AG09309 (cell line): ENCODE data around the gene SND1.

ENCODE experiments used
- DNase-seq: peaks from one replicate; pipeline ENCODE4 v3.0.0-alpha.2; 2010; ENCODE audit warnings: low read depth
- H3K4me3 ChIP-seq: 2 replicates; pipeline ENCODE4 v1.5.1; 2011; ENCODE audit warnings: mild to moderate bottlenecking, low read depth, low read length, moderate library complexity; ENCODE audit not compliant: control insufficient read depth
- TF ChIP-seq, protein P1 (sequence below): IDR thresholded peaks from 2 replicates; pipeline ENCODE4 v1.5.1; 2011; ENCODE audit warnings: mild to moderate bottlenecking, low read depth, low read length, inconsistent platforms; ENCODE audit not compliant: insufficient read depth, control insufficient read depth; ENCODE audit errors: missing control alignments

SND1 gene

GRCh38 chr7:127745445-127745844, 93.5 kb downstream of the SND1 start:
- TF ChIP-seq, protein P1, sequence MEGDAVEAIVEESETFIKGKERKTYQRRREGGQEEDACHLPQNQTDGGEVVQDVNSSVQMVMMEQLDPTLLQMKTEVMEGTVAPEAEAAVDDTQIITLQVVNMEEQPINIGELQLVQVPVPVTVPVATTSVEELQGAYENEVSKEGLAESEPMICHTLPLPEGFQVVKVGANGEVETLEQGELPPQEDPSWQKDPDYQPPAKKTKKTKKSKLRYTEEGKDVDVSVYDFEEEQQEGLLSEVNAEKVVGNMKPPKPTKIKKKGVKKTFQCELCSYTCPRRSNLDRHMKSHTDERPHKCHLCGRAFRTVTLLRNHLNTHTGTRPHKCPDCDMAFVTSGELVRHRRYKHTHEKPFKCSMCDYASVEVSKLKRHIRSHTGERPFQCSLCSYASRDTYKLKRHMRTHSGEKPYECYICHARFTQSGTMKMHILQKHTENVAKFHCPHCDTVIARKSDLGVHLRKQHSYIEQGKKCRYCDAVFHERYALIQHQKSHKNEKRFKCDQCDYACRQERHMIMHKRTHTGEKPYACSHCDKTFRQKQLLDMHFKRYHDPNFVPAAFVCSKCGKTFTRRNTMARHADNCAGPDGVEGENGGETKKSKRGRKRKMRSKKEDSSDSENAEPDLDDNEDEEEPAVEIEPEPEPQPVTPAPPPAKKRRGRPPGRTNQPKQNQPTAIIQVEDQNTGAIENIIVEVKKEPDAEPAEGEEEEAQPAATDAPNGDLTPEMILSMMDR, result no peak
- no peak for DNase-seq
- no peak overlapping the region for H3K4me3 ChIP-seq

DNA sequence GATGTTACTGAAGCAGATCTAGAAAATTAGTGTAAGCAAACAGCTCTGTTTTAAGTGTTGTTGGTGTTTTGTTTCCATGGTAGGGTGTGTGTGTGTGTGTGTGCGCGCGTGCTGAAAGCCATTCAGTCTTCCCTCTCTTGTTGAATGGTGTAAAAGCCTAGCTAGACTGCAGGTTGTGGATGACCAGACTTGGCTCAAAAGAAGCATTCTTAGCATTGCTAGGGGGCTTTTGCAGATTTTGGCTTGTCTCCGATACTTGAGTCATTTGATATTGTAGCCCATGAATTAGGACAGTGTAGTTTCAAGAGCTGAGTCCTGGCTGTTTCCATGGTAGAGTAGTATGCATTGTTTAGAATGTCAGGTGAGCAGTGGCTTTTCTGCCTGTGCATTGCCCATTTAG, 99.1 kb downstream of the SND1 start:
- TF ChIP-seq, protein P1, result no peak
- no peak overlapping the region for H3K4me3 ChIP-seq
- no peak for DNase-seq

GRCh38 chr7:127751490-127752448, 99.8 kb downstream of the SND1 start:
- TF ChIP-seq, protein P1, result no peak
- H3K4me3 ChIP-seq, result no peak overlapping the region
- no peak for DNase-seq

GRCh38 chr7:127752829-127753228, 100.8 kb downstream of the SND1 start:
- H3K4me3 ChIP-seq, result no peak overlapping the region

DNA sequence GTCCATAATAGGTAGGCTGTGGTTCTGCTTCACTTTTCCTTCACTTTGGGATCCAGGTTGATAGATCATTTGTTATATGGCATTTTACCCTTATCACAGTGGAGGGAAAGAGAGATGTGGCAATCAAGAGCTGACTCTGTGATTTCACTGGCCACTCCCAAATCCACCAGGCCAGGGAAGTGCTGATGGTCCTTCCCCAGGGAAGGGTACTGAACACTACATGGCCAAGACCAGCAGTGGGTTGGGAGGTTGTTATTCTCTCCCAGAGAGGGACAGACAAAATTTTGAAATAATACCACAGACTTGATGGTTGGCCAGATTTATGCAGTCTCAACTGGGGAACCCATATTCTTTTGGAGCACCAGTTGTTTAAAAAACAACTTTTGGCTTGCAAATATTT, 102.5 kb downstream of the SND1 start:
- no peak for DNase-seq
- TF ChIP-seq, protein P1, result no peak
- H3K4me3 ChIP-seq, result no peak overlapping the region

More at GRCh38 chr7:127752829-127753228, 100.8 kb downstream of the SND1 start:
- TF ChIP-seq, protein P1, result no peak
- no peak for DNase-seq

DNA sequence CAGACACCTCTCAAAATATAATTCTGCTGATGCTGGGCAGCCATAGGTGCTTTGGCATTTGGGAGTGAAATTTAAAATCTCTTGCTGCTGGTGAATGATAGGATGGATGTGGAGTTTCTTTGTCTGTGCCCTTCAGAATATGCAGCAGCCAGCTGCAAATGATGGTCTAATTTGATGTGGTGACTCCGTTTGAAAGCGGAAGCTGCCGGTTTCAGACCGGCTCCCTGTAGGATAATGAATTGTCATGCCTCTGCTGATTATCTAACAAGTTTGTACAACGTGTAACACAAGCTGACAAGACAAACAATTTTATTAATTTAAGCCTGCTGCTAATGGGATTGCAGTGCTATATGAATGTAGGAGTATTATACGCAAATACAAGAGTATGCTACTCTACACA, 103.5 kb downstream of the SND1 start:
- no peak for DNase-seq
- no peak overlapping the region for H3K4me3 ChIP-seq
- TF ChIP-seq, protein P1, result no peak
